Measurements from ENCODE around the gene XPNPEP1. TPM values are rescaled to one million over a fixed set of nuclear protein-coding genes. Genes with fewer than 3 reads are reported as not detected.
A peak's percentile ranks its signal among the peaks of the same experiment; 100 is the strongest.
"Not testable (repeated sequence)": the region's sequence is repeated elsewhere in the genome, so short reads cannot be mapped to it uniquely, and the experiment has no call there.

The XPNPEP1 gene
- total RNA-seq, 1 donor from 2014 or later: 79.4 TPM

- H3K27ac Mint-ChIP-seq: no peak overlapping the region
- intact Hi-C loops (cut with micrococcal nuclease): loop anchor here (10.0 kb wide), 1 partner anchor 638 kb away; the partner anchor contains the start of gene SMC3
- no peaks in the 10 kb centered on the region for H3K36me3 Mint-ChIP-seq (ENCODE audit: low read depth)
- H3K4me1 Mint-ChIP-seq (ENCODE audit: low read depth): peaks cover 18% of the 10 kb centered on the region
- DNase-seq (ENCODE audit: low spot score): no peak
- peaks cover 22% of the 10 kb centered on the region for H3K27me3 Mint-ChIP-seq (ENCODE audit: low read depth)
- H3K9me3 Mint-ChIP-seq: no peaks in the 10 kb centered on the region
- no peak overlapping the region for H3K4me3 Mint-ChIP-seq (ENCODE audit: low read depth)
These were observed 3.5 kb upstream of the XPNPEP1 start for GRCh38 chr10:109926825-109927224.

GRCh38 chr10:109926061-109926745 lies 2.9 kb upstream of the XPNPEP1 start:
- no peaks in the 10 kb centered on the region for H3K9me3 Mint-ChIP-seq
- H3K4me3 Mint-ChIP-seq (ENCODE audit: low read depth): no peak overlapping the region
- intact Hi-C loops (cut with micrococcal nuclease): loop anchor here (10.0 kb wide), 1 partner anchor 639 kb away; the partner anchor contains the start of gene SMC3
- peaks cover 6% of the 10 kb centered on the region for H3K36me3 Mint-ChIP-seq (ENCODE audit: low read depth)
- H3K4me1 Mint-ChIP-seq (ENCODE audit: low read depth): peaks cover 25% of the 10 kb centered on the region
- no peak for DNase-seq (ENCODE audit: low spot score)
- no peak overlapping the region for H3K27ac Mint-ChIP-seq
- H3K27me3 Mint-ChIP-seq (ENCODE audit: low read depth): peaks cover 20% of the 10 kb centered on the region

GRCh38 chr10:109924967-109925620 lies 1.8 kb upstream of the XPNPEP1 start:
- no peak overlapping the region for H3K27ac Mint-ChIP-seq

GRCh38 chr10:109924087-109924486 lies 776 bp upstream of the XPNPEP1 start:
- peak overlapping the region; percentile 53 for H3K27ac Mint-ChIP-seq
- peaks cover 35% of the 10 kb centered on the region for H3K4me1 Mint-ChIP-seq (ENCODE audit: low read depth)
- no peak for DNase-seq (ENCODE audit: low spot score)
- peak overlapping the region; percentile 50 for H3K4me3 Mint-ChIP-seq (ENCODE audit: low read depth)
- intact Hi-C loops (cut with micrococcal nuclease): loop anchor here (5.0 to 10.0 kb wide), 3 partner anchors 143 to 641 kb away; partner anchors contain the start of genes MXI1 and SMC3
- peaks cover 20% of the 10 kb centered on the region for H3K36me3 Mint-ChIP-seq (ENCODE audit: low read depth)
- H3K27me3 Mint-ChIP-seq (ENCODE audit: low read depth): peaks cover 7% of the 10 kb centered on the region
- H3K9me3 Mint-ChIP-seq: no peaks in the 10 kb centered on the region

More at GRCh38 chr10:109924967-109925620, 1.8 kb upstream of the XPNPEP1 start:
- no peak for DNase-seq (ENCODE audit: low spot score)
- H3K36me3 Mint-ChIP-seq (ENCODE audit: low read depth): peaks cover 15% of the 10 kb centered on the region
- no peak overlapping the region for H3K4me3 Mint-ChIP-seq (ENCODE audit: low read depth)
- intact Hi-C loops (cut with micrococcal nuclease): loop anchor here (5.0 to 10.0 kb wide), 3 partner anchors 142 to 640 kb away; partner anchors contain the start of genes MXI1 and SMC3
- H3K4me1 Mint-ChIP-seq (ENCODE audit: low read depth): peaks cover 32% of the 10 kb centered on the region
- H3K9me3 Mint-ChIP-seq: no peaks in the 10 kb centered on the region
- H3K27me3 Mint-ChIP-seq (ENCODE audit: low read depth): peaks cover 13% of the 10 kb centered on the region

GRCh38 chr10:109922358-109922975 lies 844 bp downstream of the XPNPEP1 start:
- peaks cover 36% of the 10 kb centered on the region for H3K36me3 Mint-ChIP-seq (ENCODE audit: low read depth)
- peaks cover 41% of the 10 kb centered on the region for H3K4me1 Mint-ChIP-seq (ENCODE audit: low read depth)
- H3K4me3 Mint-ChIP-seq (ENCODE audit: low read depth): peak overlapping the region; percentile 91
- DNase-seq (ENCODE audit: low spot score): no peak
- peaks cover 5% of the 10 kb centered on the region for H3K27me3 Mint-ChIP-seq (ENCODE audit: low read depth)
- H3K9me3 Mint-ChIP-seq: no peaks in the 10 kb centered on the region
- peak overlapping the region; percentile 90 for H3K27ac Mint-ChIP-seq
- intact Hi-C loops (cut with micrococcal nuclease): loop anchor here (1.0 to 10.0 kb wide), 5 partner anchors 23 to 642 kb away; partner anchors contain the start of genes MXI1 and SMC3

- no peak for DNase-seq (ENCODE audit: low spot score)
- Mint-ChIP-seq H3K9me3 (no peaks in the 10 kb centered on the region), H3K4me1 (ENCODE audit: low read depth) (peaks cover 58% of the 10 kb centered on the region), H3K27ac (no peak overlapping the region), H3K36me3 (ENCODE audit: low read depth) (peaks cover 53% of the 10 kb centered on the region), H3K4me3 (ENCODE audit: low read depth) (no peak overlapping the region), H3K27me3 (ENCODE audit: low read depth) (no peaks in the 10 kb centered on the region)
- intact Hi-C loops (cut with micrococcal nuclease): loop anchor here (5.0 to 10.0 kb wide), 3 partner anchors 147 to 645 kb away; partner anchors contain the start of genes MXI1 and SMC3
These were observed 3.3 kb downstream of the XPNPEP1 start for GRCh38 chr10:109920016-109920415.

- DNase-seq (ENCODE audit: low spot score): no peak
- Mint-ChIP-seq H3K36me3 (ENCODE audit: low read depth) (peaks cover 59% of the 10 kb centered on the region), H3K27me3 (ENCODE audit: low read depth) (no peaks in the 10 kb centered on the region), H3K4me1 (ENCODE audit: low read depth) (peaks cover 59% of the 10 kb centered on the region), H3K27ac (no peak overlapping the region), H3K4me3 (ENCODE audit: low read depth) (no peak overlapping the region), H3K9me3 (no peaks in the 10 kb centered on the region)
- intact Hi-C loops (cut with micrococcal nuclease): no loop called here
These were observed 4.1 kb downstream of the XPNPEP1 start for GRCh38 chr10:109919220-109919619.

GRCh38 chr10:109918707-109919106 lies 4.6 kb downstream of the XPNPEP1 start:
- H3K27ac Mint-ChIP-seq; H3K27me3 Mint-ChIP-seq (ENCODE audit: low read depth); H3K9me3 Mint-ChIP-seq; DNase-seq (ENCODE audit: low spot score); intact Hi-C loops (cut with micrococcal nuclease); H3K4me3 Mint-ChIP-seq (ENCODE audit: low read depth): not testable (repeated sequence)
- Mint-ChIP-seq H3K36me3 (ENCODE audit: low read depth) (peaks cover 64% of the 10 kb centered on the region), H3K4me1 (ENCODE audit: low read depth) (peaks cover 58% of the 10 kb centered on the region)

GRCh38 chr10:109915566-109915965 lies 7.7 kb downstream of the XPNPEP1 start:
- H3K9me3 Mint-ChIP-seq: no peaks in the 10 kb centered on the region
- peaks cover 81% of the 10 kb centered on the region for H3K36me3 Mint-ChIP-seq (ENCODE audit: low read depth)
- peaks cover 64% of the 10 kb centered on the region for H3K4me1 Mint-ChIP-seq (ENCODE audit: low read depth)
- intact Hi-C loops (cut with micrococcal nuclease): loop anchor here (2.0 kb wide), 1 partner anchor 17 kb away; no protein-coding TSS in a partner anchor
- H3K27ac Mint-ChIP-seq: peak overlapping the region; percentile 78
- DNase-seq (ENCODE audit: low spot score): no peak
- H3K27me3 Mint-ChIP-seq (ENCODE audit: low read depth): no peaks in the 10 kb centered on the region
- no peak overlapping the region for H3K4me3 Mint-ChIP-seq (ENCODE audit: low read depth)

- H3K9me3 Mint-ChIP-seq: no peaks in the 10 kb centered on the region
- no peak for DNase-seq (ENCODE audit: low spot score)
- H3K4me3 Mint-ChIP-seq (ENCODE audit: low read depth): no peak overlapping the region
- intact Hi-C loops (cut with micrococcal nuclease): loop anchor here (2.0 kb wide), 1 partner anchor 16 kb away; no protein-coding TSS in a partner anchor
- H3K27ac Mint-ChIP-seq: peak overlapping the region; percentile 78
- peaks cover 65% of the 10 kb centered on the region for H3K4me1 Mint-ChIP-seq (ENCODE audit: low read depth)
- no peaks in the 10 kb centered on the region for H3K27me3 Mint-ChIP-seq (ENCODE audit: low read depth)
- peaks cover 78% of the 10 kb centered on the region for H3K36me3 Mint-ChIP-seq (ENCODE audit: low read depth)
These were observed 8.3 kb downstream of the XPNPEP1 start for GRCh38 chr10:109914966-109915365.

GRCh38 chr10:109913306-109913892 lies 9.9 kb downstream of the XPNPEP1 start:
- intact Hi-C loops (cut with micrococcal nuclease): no loop called here
- DNase-seq (ENCODE audit: low spot score): no peak
- peaks cover 75% of the 10 kb centered on the region for H3K36me3 Mint-ChIP-seq (ENCODE audit: low read depth)
- no peak overlapping the region for H3K4me3 Mint-ChIP-seq (ENCODE audit: low read depth)
- H3K9me3 Mint-ChIP-seq: no peaks in the 10 kb centered on the region
- no peak overlapping the region for H3K27ac Mint-ChIP-seq
- peaks cover 63% of the 10 kb centered on the region for H3K4me1 Mint-ChIP-seq (ENCODE audit: low read depth)
- no peaks in the 10 kb centered on the region for H3K27me3 Mint-ChIP-seq (ENCODE audit: low read depth)

Data from activated T-helper 2 cell treated with anti-CD3 and anti-CD28 coated beads, Interferon-gamma antibody, Interleukin-2, Interleukin-4, amounts not matched to agents 10 μg/mL and 5 μg/mL and 100 μg/mL, durations not matched to agents 14 hours and 24 hours and 36 hours (primary cell).